Panc1 (cell line): ENCODE data around the gene COQ9. TPM values are rescaled to one million over a fixed set of nuclear protein-coding genes. Genes with fewer than 3 reads are reported as not detected.
"Not testable (repeated sequence)": the region's sequence is repeated elsewhere in the genome, so short reads cannot be mapped to it uniquely, and the experiment has no call there.

Source experiments
- ATAC-seq: fragments of 200-7000 bp; cut with Tn5 transposase; 2 replicates; pipeline ENCODE4 v1.9.1; 2020; ENCODE audit warnings: mild to moderate bottlenecking, moderate library complexity
- Bru-seq: library from RNA; stranded (reverse); fragments of 400-500 nt; gene quantifications from one replicate; lab custom pipeline; 2021; lab: Mats Ljungman, UMichigan
- BruChase-seq, 2 experiments: library from RNA; stranded (reverse); fragments of 400-500 nt; gene quantifications; one replicate each; lab custom pipeline; 2021; lab: Mats Ljungman, UMichigan
- BruUV-seq: library from RNA; stranded (reverse); fragments of 400-500 nt; replicated peaks from 2 replicates; lab custom pipeline; 2021; lab: Mats Ljungman, UMichigan
- CTCF ChIA-PET: fragments of 300-600 bp; sonication (Branson Sonifier 250); formaldehyde crosslinking; loops from one replicate; lab custom pipeline; 2022; ENCODE audit warnings: antibody characterized with exemption; lab: Charles Lee
- POLR2A ChIA-PET: fragments of 300-600 bp; sonication (Branson Sonifier 250); formaldehyde crosslinking; loops from one replicate; lab custom pipeline; 2022; ENCODE audit warnings: antibody characterized with exemption; lab: Charles Lee
- DNase-seq: peaks from one replicate; pipeline ENCODE4 v3.0.0-alpha.2; 2010; ENCODE audit warnings: low read depth, low spot score
- H3K27ac ChIP-seq: 2 replicates; pipeline ENCODE4 v1.5.1; 2011; ENCODE audit warnings: mild to moderate bottlenecking, low read length, inconsistent platforms
- H3K27me3 ChIP-seq: fragments of 200-500 bp; sonication (Bioruptor generic); 2 replicates; pipeline ENCODE4 v1.6.0; 2014; ENCODE audit warnings: low read length, inconsistent platforms; ENCODE audit not compliant: control insufficient read depth, insufficient read depth
- H3K36me3 ChIP-seq: fragments of 200-500 bp; sonication (Bioruptor generic); 2 replicates; pipeline ENCODE4 v1.5.1; 2014; ENCODE audit warnings: inconsistent platforms, mild to moderate bottlenecking, low read length, moderate library complexity; ENCODE audit not compliant: control insufficient read depth, insufficient read depth
- H3K4me1 ChIP-seq: 2 replicates; pipeline ENCODE4 v1.5.1; 2011; ENCODE audit warnings: inconsistent platforms, mild to moderate bottlenecking, low read length, moderate library complexity; ENCODE audit not compliant: control insufficient read depth, insufficient read depth
- H3K4me3 ChIP-seq, 2 experiments: 2 replicates each; pipeline ENCODE4 v1.5.1; 2011 to 2012; ENCODE audit warnings: low read depth in 2 of 2, low read length in 2 of 2, mild to moderate bottlenecking in 2 of 2, inconsistent platforms in 1 of 2, moderate library complexity in 1 of 2
- H3K9me3 ChIP-seq: fragments of 200-500 bp; sonication (Bioruptor generic); 2 replicates; pipeline ENCODE4 v1.5.1; 2014; ENCODE audit warnings: low read depth, mild to moderate bottlenecking, inconsistent platforms, low read length, moderate library complexity; ENCODE audit not compliant: control insufficient read depth, insufficient read depth
- POLR2AphosphoS5 ChIP-seq: IDR thresholded peaks from 2 replicates; pipeline ENCODE4 v1.6.1; 2012; ENCODE audit warnings: mild to moderate bottlenecking, low read depth, low read length, moderate library complexity
- REST ChIP-seq, 2 experiments: IDR thresholded peaks; 2 replicates each; pipeline ENCODE4 v1.6.1; 2011 to 2012; ENCODE audit warnings: low read depth in 2 of 2, control low read depth in 1 of 2, low read length in 1 of 2, mild to moderate bottlenecking in 1 of 2, moderate library complexity in 1 of 2; ENCODE audit not compliant: insufficient read depth in 1 of 2
- SIN3A ChIP-seq: IDR thresholded peaks from 2 replicates; pipeline ENCODE4 v1.6.1; 2012; ENCODE audit warnings: low read depth, mild to moderate bottlenecking, low read length, moderate library complexity, borderline replicate concordance; ENCODE audit not compliant: insufficient read depth
- TCF7L2 ChIP-seq: IDR thresholded peaks from 2 replicates; pipeline ENCODE4 v1.6.1; 2011; ENCODE audit warnings: mild to moderate bottlenecking, low read depth, low read length, inconsistent platforms
- in situ Hi-C: cut with HindIII; loops from 2 replicates; pipeline ENCODE4 v1.10.0; 2016; ENCODE audit warnings: low sequenced_read_pairs, low pct_unique_long_range_greater_than_20kb
- intact Hi-C: fragments of 100-400 bp; cut with micrococcal nuclease; formaldehyde crosslinking; loops from one replicate; pipeline ENCODE4 v1.10.0; 2022; ENCODE audit not compliant: unreplicated experiment
- long read RNA-seq: library from polyadenylated mRNA; unstranded; transcript quantifications from one replicate; pipeline ENCODE4 v2.0.0, GENCODE V29; 2021; ENCODE audit not compliant: unreplicated experiment
- polyA plus RNA-seq: library from polyadenylated mRNA; unstranded; fragments of >200 nt; gene quantifications from one replicate; pipeline ENCODE4 v1.2.1, GENCODE V29; 2012; ENCODE audit warnings: missing spikeins; ENCODE audit not compliant: insufficient read length
- total RNA-seq: library from RNA; stranded (reverse); gene quantifications from one replicate; pipeline ENCODE4 v1.2.1, GENCODE V29; 2021; ENCODE audit not compliant: unreplicated experiment
- TF ChIP-seq, protein P1 (sequence below): fragments of 450-650 bp; IDR thresholded peaks from 2 replicates; pipeline ENCODE4 v1.5.1; 2017; ENCODE audit warnings: mild to moderate bottlenecking

The COQ9 gene, protein sequence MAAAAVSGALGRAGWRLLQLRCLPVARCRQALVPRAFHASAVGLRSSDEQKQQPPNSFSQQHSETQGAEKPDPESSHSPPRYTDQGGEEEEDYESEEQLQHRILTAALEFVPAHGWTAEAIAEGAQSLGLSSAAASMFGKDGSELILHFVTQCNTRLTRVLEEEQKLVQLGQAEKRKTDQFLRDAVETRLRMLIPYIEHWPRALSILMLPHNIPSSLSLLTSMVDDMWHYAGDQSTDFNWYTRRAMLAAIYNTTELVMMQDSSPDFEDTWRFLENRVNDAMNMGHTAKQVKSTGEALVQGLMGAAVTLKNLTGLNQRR
- total RNA-seq, result 48.5 TPM
- 52.7 TPM for polyA plus RNA-seq
- Bru-seq, nascent RNA, result percentile 68 among the genes with signal in this experiment
- BruChase-seq, experiment 1, labeled RNA remaining after a 2-hour chase, result percentile 79 among the genes with signal in this experiment
- BruChase-seq, experiment 2, labeled RNA remaining after a 6-hour chase, result percentile 75 among the genes with signal in this experiment
- long read RNA-seq, transcript COQ9-201 (9 exons, 1,677 nt), result major isoform, 112 of 168 reads
- long read RNA-seq, partial matches to known transcripts, result 10 of 168 reads
- long read RNA-seq, other reads (novel, unspliced or antisense), result 42 of 168 reads

DNA sequence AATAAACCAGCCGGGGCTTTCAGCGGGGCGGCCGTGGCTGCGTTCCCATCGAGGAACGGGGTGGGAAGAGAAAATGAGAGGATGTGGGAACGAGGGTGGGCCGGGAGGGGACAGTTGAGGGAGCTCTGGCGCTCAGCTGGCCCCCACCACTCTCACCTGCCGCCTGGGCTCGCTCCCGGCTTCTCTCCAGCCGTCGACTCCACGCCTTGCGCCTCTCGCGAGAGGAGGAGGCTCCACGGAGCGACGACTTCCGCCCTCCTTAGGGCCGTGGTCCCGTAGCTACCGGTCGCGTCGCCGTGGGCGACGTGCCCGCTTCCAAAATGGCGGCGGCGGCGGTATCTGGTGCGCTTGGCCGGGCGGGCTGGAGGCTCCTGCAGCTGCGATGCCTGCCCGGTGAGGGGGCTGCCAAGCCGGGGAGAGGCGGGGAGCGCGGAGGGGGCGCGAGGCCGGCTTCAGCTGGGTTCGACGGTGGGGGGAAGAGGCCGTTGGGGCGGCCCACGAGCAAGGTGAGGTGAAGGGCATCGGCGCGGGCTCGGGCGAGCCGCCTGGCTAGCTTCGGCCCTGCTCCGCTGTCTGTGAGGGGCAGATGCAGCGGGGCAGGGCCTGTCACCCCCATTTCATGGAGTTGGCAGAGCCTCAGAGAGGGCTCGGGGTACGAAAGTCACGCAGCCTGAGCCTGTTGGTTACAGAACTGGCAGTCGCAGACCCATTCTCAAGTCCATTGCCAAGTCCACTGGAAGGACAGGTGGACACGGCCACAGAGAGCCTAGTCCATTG is at the start of gene COQ9, which contains the start of gene CIAPIN1:
TSS of gene COQ9 (plus strand) at position 294 of the 777 bp plus-strand sequence. CDS start at position 321, 27 bp downstream.
TSS of gene CIAPIN1 (minus strand) at position 200 of the 777 bp plus-strand sequence. CDS start 6,457 bp downstream, outside the sequence.
- Histone ChIP-seq H3K36me3 (peaks cover 13% of the 10 kb centered on the region), H3K9me3 (no peaks in the 10 kb centered on the region), H3K4me3 (peak within 1 kb of the TSS; percentile 85 to 97), H3K27ac (peak within 1 kb of the TSS; percentile 94), H3K4me1 (no peaks in the 10 kb centered on the region; the same call in 1 of the 2 replicates), H3K27me3 (no peaks in the 10 kb centered on the region)
- in situ Hi-C loops (no loop called here), intact Hi-C loops (no loop called here)
- peak; percentile 100 for ATAC-seq
- CTCF ChIA-PET, result interaction anchor here (1.0 kb wide), 1 partner anchor 73 kb away, joined by 3 read pairs; no protein-coding TSS in a partner anchor
- TF ChIP-seq POLR2AphosphoS5, result peak; percentile 93
- TF ChIP-seq, protein P1, sequence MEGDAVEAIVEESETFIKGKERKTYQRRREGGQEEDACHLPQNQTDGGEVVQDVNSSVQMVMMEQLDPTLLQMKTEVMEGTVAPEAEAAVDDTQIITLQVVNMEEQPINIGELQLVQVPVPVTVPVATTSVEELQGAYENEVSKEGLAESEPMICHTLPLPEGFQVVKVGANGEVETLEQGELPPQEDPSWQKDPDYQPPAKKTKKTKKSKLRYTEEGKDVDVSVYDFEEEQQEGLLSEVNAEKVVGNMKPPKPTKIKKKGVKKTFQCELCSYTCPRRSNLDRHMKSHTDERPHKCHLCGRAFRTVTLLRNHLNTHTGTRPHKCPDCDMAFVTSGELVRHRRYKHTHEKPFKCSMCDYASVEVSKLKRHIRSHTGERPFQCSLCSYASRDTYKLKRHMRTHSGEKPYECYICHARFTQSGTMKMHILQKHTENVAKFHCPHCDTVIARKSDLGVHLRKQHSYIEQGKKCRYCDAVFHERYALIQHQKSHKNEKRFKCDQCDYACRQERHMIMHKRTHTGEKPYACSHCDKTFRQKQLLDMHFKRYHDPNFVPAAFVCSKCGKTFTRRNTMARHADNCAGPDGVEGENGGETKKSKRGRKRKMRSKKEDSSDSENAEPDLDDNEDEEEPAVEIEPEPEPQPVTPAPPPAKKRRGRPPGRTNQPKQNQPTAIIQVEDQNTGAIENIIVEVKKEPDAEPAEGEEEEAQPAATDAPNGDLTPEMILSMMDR, result no peak
- TF ChIP-seq SIN3A, result peak; percentile 52; the same call in 1 of the 2 replicates
- POLR2A ChIA-PET, result interaction anchor here (0.6 to 0.7 kb wide), 2 partner anchors 56 to 119 kb away, joined by 3 to 17 read pairs; no protein-coding TSS in a partner anchor
- no TSS peak for BruUV-seq
- DNase-seq, result peak; percentile 39

- H3K27me3 ChIP-seq, DNase-seq, H3K27ac ChIP-seq, H3K4me1 ChIP-seq, BruUV-seq, POLR2A ChIA-PET, intact Hi-C loops, ATAC-seq, H3K9me3 ChIP-seq, H3K36me3 ChIP-seq, CTCF ChIA-PET, in situ Hi-C loops, H3K4me3 ChIP-seq: not testable (repeated sequence)
These were observed 49.8 kb upstream of the COQ9 start for GRCh38 chr16:57397493-57397892.

DNA sequence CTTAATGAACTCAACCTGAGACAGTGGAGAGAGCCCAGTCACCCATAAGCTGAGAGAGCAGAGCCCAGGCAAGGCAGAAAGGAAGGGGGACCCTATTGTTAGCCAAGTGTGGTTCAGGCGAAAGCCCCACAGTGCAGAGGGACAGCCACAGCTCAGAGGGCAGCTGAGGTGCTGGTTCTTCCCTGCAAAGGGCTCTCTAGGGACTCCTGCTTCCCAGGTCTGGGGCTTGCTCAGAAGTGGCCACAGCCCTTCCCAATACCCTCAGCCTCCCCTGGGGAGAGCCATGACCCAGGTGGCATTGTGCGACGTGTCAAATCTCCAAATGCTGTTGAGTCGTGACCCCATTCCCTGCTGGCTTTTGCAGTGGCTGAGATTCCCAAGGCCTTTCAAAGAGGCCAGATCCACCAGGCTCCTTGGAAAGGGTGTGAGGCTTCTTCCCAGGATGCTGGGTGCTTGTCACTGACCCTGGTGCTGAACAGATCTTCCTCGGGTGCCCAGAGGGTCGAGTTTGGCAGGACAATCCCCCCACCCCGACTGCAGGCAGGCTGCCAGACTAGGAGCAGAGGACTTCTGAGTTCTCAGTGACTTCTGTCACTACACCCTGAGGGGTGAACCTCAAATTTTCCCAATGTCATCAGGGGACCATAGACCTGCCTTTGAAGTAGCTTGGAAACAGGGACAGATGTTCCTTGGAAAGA is 45.2 kb upstream of the COQ9 start:
- TF ChIP-seq POLR2AphosphoS5, result no peak
- peak; percentile 67 to 74 for TF ChIP-seq REST (IDR thresholded peaks at IDR 0.05; ENCODE audit: insufficient read depth in 1 of 2, low read depth in 2 of 2, low read length in 1 of 2)
- no peak for TF ChIP-seq SIN3A
- no peak for TF ChIP-seq TCF7L2
- no peak for DNase-seq
- POLR2A ChIA-PET, result interaction anchor here (0.6 kb wide), 2 partner anchors 36 to 111 kb away, joined by 3 to 7 read pairs; no protein-coding TSS in a partner anchor
- H3K36me3 ChIP-seq, result no peaks in the 10 kb centered on the region
- no peak overlapping the region for H3K4me3 ChIP-seq
- in situ Hi-C loops, result no loop called here
- no peaks in the 10 kb centered on the region for H3K9me3 ChIP-seq
- CTCF ChIA-PET, result interaction anchor here (0.5 kb wide), 1 partner anchor 135 kb away, joined by 5 read pairs; no protein-coding TSS in a partner anchor
- no TSS peak for BruUV-seq
- no peaks in the 10 kb centered on the region for H3K27me3 ChIP-seq
- no peak for ATAC-seq
- H3K4me1 ChIP-seq, result no peaks in the 10 kb centered on the region
- no peak overlapping the region for H3K27ac ChIP-seq
- intact Hi-C loops, result no loop called here
